DMS53 treated with DMSO at 0.1 percent for 48 hours (cell line): Measurements from ENCODE around the gene EPB42.
A peak's percentile ranks its signal among the peaks of the same experiment; 100 is the strongest.
"Not testable (repeated sequence)": the region's sequence is repeated elsewhere in the genome, so short reads cannot be mapped to it uniquely, and the experiment has no call there.

Source experiments
- DNase-seq: peaks from one replicate; lab custom pipeline; 2025; ENCODE audit not compliant: unreplicated experiment; lab: John Stamatoyannopoulos, UW

Gene EPB42

GRCh38 chr15:43242616-43243015, 21.8 kb upstream of the EPB42 start:
- DNase-seq, result no peak

- DNase-seq, result no peak
Observed at GRCh38 chr15:43241100-43241499, 20.3 kb upstream of the EPB42 start.

- no peak for DNase-seq
Observed at GRCh38 chr15:43239732-43240491, 19.1 kb upstream of the EPB42 start.

GRCh38 chr15:43238671-43239131, 17.9 kb upstream of the EPB42 start:
- DNase-seq, result no peak

- no peak for DNase-seq
Observed at GRCh38 chr15:43237842-43238470, 17.1 kb upstream of the EPB42 start.

GRCh38 chr15:43235536-43235935, 14.7 kb upstream of the EPB42 start:
- DNase-seq, result no peak

GRCh38 chr15:43232289-43232874, 11.6 kb upstream of the EPB42 start:
- no peak for DNase-seq

- DNase-seq, result no peak
Observed at GRCh38 chr15:43230640-43231115, 9.9 kb upstream of the EPB42 start.

GRCh38 chr15:43229977-43230376, 9.2 kb upstream of the EPB42 start:
- no peak for DNase-seq

GRCh38 chr15:43226436-43227305, 5.9 kb upstream of the EPB42 start:
- DNase-seq, result no peak

GRCh38 chr15:43225950-43226255, 5.1 kb upstream of the EPB42 start:
- not testable (repeated sequence) for DNase-seq

GRCh38 chr15:43225201-43225949, 4.6 kb upstream of the EPB42 start:
- peak; percentile 45 for DNase-seq

- no peak for DNase-seq
Observed at GRCh38 chr15:43221422-43221821, 604 bp upstream of the EPB42 start.

- no peak for DNase-seq
Observed at GRCh38 chr15:43219929-43220928, 589 bp downstream of the EPB42 start.

GRCh38 chr15:43218908-43219706, 1.7 kb downstream of the EPB42 start:
- no peak for DNase-seq

GRCh38 chr15:43215961-43216360, 4.9 kb downstream of the EPB42 start:
- no peak for DNase-seq

- no peak for DNase-seq
Observed at GRCh38 chr15:43214592-43215295, 6.1 kb downstream of the EPB42 start.

GRCh38 chr15:43214169-43214568, 6.6 kb downstream of the EPB42 start:
- no peak for DNase-seq
